Thoracic aorta (tissue), 2 donors: ENCODE results near the gene PRKCZ. TPM values are rescaled to one million over a fixed set of nuclear protein-coding genes. Genes with fewer than 3 reads are reported as not detected.

Source experiments
- ATAC-seq: fragments of 150-250 bp; one replicate; pipeline ENCODE4 v1.8.0; 2017; ENCODE audit warnings: low read depth; ENCODE audit not compliant: insufficient number of reproducible peaks, low FRiP score
- DNase-seq: peaks from one replicate; pipeline ENCODE4 v3.0.0-alpha.2; 2020; ENCODE audit warnings: low spot score
- H3K27ac ChIP-seq, 2 donors: fragments of 200-600 bp; sonication (generic); 1 replicate in 1 of 2; 2 replicates in 1 of 2; pipeline ENCODE4 v1.5.1; 2016; ENCODE audit warnings: mild to moderate bottlenecking in 2 of 2, moderate library complexity in 2 of 2
- H3K27me3 ChIP-seq: fragments of 200-600 bp; sonication (generic); replicated peaks from 2 replicates; pipeline ENCODE4 v1.6.0; 2016; ENCODE audit warnings: mild to moderate bottlenecking; ENCODE audit not compliant: insufficient read depth
- H3K36me3 ChIP-seq: fragments of 200-600 bp; sonication (generic); one replicate; pipeline ENCODE4 v1.5.1; 2016
- H3K4me1 ChIP-seq, 2 donors: fragments of 200-600 bp; sonication (generic); 1 replicate in 1 of 2; 2 replicates in 1 of 2; pipeline versions ENCODE4 v1.5.1 to v1.6.0; 2016; ENCODE audit warnings: low read depth in 2 of 2, mild to moderate bottlenecking in 1 of 2; ENCODE audit not compliant: control insufficient read depth in 1 of 2
- H3K4me3 ChIP-seq: fragments of 200-600 bp; sonication (generic); 2 replicates; pipeline ENCODE4 v1.5.1; 2016; ENCODE audit warnings: mild to moderate bottlenecking
- H3K9me3 ChIP-seq: fragments of 200-600 bp; sonication (generic); 2 replicates; pipeline ENCODE4 v1.5.1; 2016
- CTCF ChIP-seq: fragments of 200-600 bp; sonication (generic); IDR thresholded peaks from one replicate; pipeline ENCODE4 v1.5.1; 2019; ENCODE audit warnings: antibody characterized with exemption
- total RNA-seq, 2 donors: library from RNA; depleted of rRNA; stranded (reverse); fragments of >200 nt; gene quantifications; one replicate each; pipeline versions ENCODE4 v1.1.0 to v1.2.3, GENCODE V29; 2016

Gene PRKCZ
- total RNA-seq, 2 donors from 2014 or later: 0.68 TPM; not detected in 1

- TF ChIP-seq CTCF: no peak
- DNase-seq (no peak), ATAC-seq (no peak)
- Histone ChIP-seq H3K27ac (peak overlapping the region; percentile 92 to 97), H3K36me3 (no peaks in the 10 kb centered on the region), H3K4me3 (no peak overlapping the region), H3K27me3 (no peaks in the 10 kb centered on the region), H3K9me3 (no peaks in the 10 kb centered on the region), H3K4me1 (peaks cover 43 to 62% of the 10 kb centered on the region in 2 donors)
These were observed 145.6 kb downstream of the PRKCZ start for GRCh38 chr1:2195785-2196184.

- no peak for ATAC-seq
- peaks cover 31 to 52% of the 10 kb centered on the region in 2 donors for H3K4me1 ChIP-seq
- H3K27me3 ChIP-seq: no peaks in the 10 kb centered on the region
These were observed 146.9 kb downstream of the PRKCZ start for GRCh38 chr1:2196901-2197638.

GRCh38 chr1:2197707-2198165 lies 147.5 kb downstream of the PRKCZ start:
- H3K4me1 ChIP-seq: peaks cover 25 to 46% of the 10 kb centered on the region in 2 donors
- no peaks in the 10 kb centered on the region for H3K9me3 ChIP-seq
- TF ChIP-seq CTCF: no peak
- DNase-seq: no peak
- no peaks in the 10 kb centered on the region for H3K36me3 ChIP-seq
- H3K4me3 ChIP-seq: no peak overlapping the region
- H3K27ac ChIP-seq: peak overlapping the region; percentile 73 to 88
- no peak for ATAC-seq
- H3K27me3 ChIP-seq: no peaks in the 10 kb centered on the region

More at GRCh38 chr1:2196901-2197638, 146.9 kb downstream of the PRKCZ start:
- DNase-seq: no peak
- TF ChIP-seq CTCF: no peak
- Histone ChIP-seq H3K27ac (peak overlapping the region; percentile 27 to 73), H3K4me3 (no peak overlapping the region), H3K36me3 (no peaks in the 10 kb centered on the region), H3K9me3 (no peaks in the 10 kb centered on the region)

GRCh38 chr1:2198571-2198970 lies 148.4 kb downstream of the PRKCZ start:
- Histone ChIP-seq H3K27me3 (no peaks in the 10 kb centered on the region), H3K9me3 (no peaks in the 10 kb centered on the region), H3K36me3 (no peaks in the 10 kb centered on the region), H3K4me1 (peaks cover 17 to 42% of the 10 kb centered on the region in 2 donors), H3K27ac (peak overlapping the region; percentile 73 to 88), H3K4me3 (peak overlapping the region; percentile 73)
- TF ChIP-seq CTCF: no peak
- ATAC-seq: no peak
- no peak for DNase-seq

GRCh38 chr1:2199042-2199810 lies 149.0 kb downstream of the PRKCZ start:
- no peak for TF ChIP-seq CTCF
- Histone ChIP-seq H3K4me3 (peak overlapping the region; percentile 73), H3K9me3 (no peaks in the 10 kb centered on the region), H3K27ac (peak overlapping the region; percentile 73 to 88), H3K4me1 (peaks cover 17 to 43% of the 10 kb centered on the region in 2 donors), H3K36me3 (no peaks in the 10 kb centered on the region), H3K27me3 (no peaks in the 10 kb centered on the region)
- ATAC-seq (peak; percentile 73), DNase-seq (peak; percentile 86)
